Measurements from ENCODE around the gene CRTC2. TPM values are rescaled to one million over a fixed set of nuclear protein-coding genes. Genes with fewer than 3 reads are reported as not detected.

Gene CRTC2
- total and polyA plus RNA-seq, 9 of the 15 experiments (the other 6 are each of a cell fraction or from before 2014, with no cell fraction given): 2.7 to 26.4 (median 10.2) TPM

- no peak for TF ChIP-seq RNF219 (CRISPR knock-in tag; IDR thresholded peaks at IDR 0.05)
- peak; percentile 70 to 76 for TF ChIP-seq NRF1 (conservative IDR thresholded peaks at IDR 0.05 in 1 of 2, IDR thresholded peaks at IDR 0.05 in 1 of 2)
- TF ChIP-seq XRCC4 (IDR thresholded peaks at IDR 0.05; ENCODE audit: extremely low read depth, insufficient read depth, insufficient read length): no peak
- no peak for TF ChIP-seq ZEB2 (IDR thresholded peaks at IDR 0.05)
- peak; percentile 83 for TF ChIP-seq CREB3 (tag; conservative IDR thresholded peaks at IDR 0.05; ENCODE audit: low read depth)
- TF ChIP-seq SMAD1 (IDR thresholded peaks at IDR 0.05; ENCODE audit: low read depth, low read length, partially characterized antibody): peak; percentile 97
- peak; percentile 58; the same call in 1 of the 2 replicates for TF ChIP-seq CTBP1 (IDR thresholded peaks at IDR 0.05; ENCODE audit: borderline replicate concordance)
- no peak for TF ChIP-seq PCBP1 (IDR thresholded peaks at IDR 0.05; ENCODE audit: low read depth, low read length, poor library complexity, severe bottlenecking)
- TF ChIP-seq ZNF431 (CRISPR knock-in tag; IDR thresholded peaks at IDR 0.05): no peak; the same call in 1 of the 2 replicates
- TF ChIP-seq KLF6 (CRISPR knock-in tag; IDR thresholded peaks at IDR 0.05; ENCODE audit: borderline replicate concordance): peak; percentile 44; the same call in 1 of the 2 replicates
- TF ChIP-seq HDAC8 (tag; IDR thresholded peaks at IDR 0.05): no peak
- 0 out of 2 replicates have a peak, but pooled peaks have one; percentile 27 for TF ChIP-seq ZNF76 (CRISPR knock-in tag; IDR thresholded peaks at IDR 0.05; ENCODE audit: borderline replicate concordance)
- no peak for TF ChIP-seq ZKSCAN3 (CRISPR knock-in tag; IDR thresholded peaks at IDR 0.05)
- TF ChIP-seq MIER1 (IDR thresholded peaks at IDR 0.05; ENCODE audit: low read depth): no peak
- TF ChIP-seq ATF7 (IDR thresholded peaks at IDR 0.05): peak; percentile 96
- no peak for TF ChIP-seq CHD4 (IDR thresholded peaks at IDR 0.05; ENCODE audit: insufficient read depth, insufficient replicate concordance, low read depth, low read length, poor library complexity, severe bottlenecking)
- TF ChIP-seq HOXB6 (CRISPR knock-in tag; IDR thresholded peaks at IDR 0.05; ENCODE audit: borderline replicate concordance): 0 out of 2 replicates have a peak, but pooled peaks have one; percentile 60
- peak; percentile 94; the same call in 1 of the 2 replicates for TF ChIP-seq MBD2 (IDR thresholded peaks at IDR 0.05; ENCODE audit: borderline replicate concordance, low read depth)
- peak; percentile 25 to 26; a peak in 1 of 4 replicates for TF ChIP-seq RAD21 (CRISPR knock-in tag; conservative IDR thresholded peaks at IDR 0.05 in 1 of 2, IDR thresholded peaks at IDR 0.05 in 1 of 2)
- TF ChIP-seq ERF (CRISPR knock-in tag; IDR thresholded peaks at IDR 0.05): 0 out of 2 replicates have a peak, but pooled peaks have one; percentile 32
- TF ChIP-seq KAT8 (IDR thresholded peaks at IDR 0.05; ENCODE audit: low read depth): 0 out of 2 replicates have a peak, but pooled peaks have one; percentile 42
- TF ChIP-seq ZNF232 (CRISPR knock-in tag; IDR thresholded peaks at IDR 0.05): no peak
- TF ChIP-seq SAFB2 (IDR thresholded peaks at IDR 0.05; ENCODE audit: borderline replicate concordance, low read depth, low read length, severe bottlenecking): no peak
- TF ChIP-seq RBM17 (IDR thresholded peaks at IDR 0.05; ENCODE audit: borderline replicate concordance, low read depth, low read length): no peak
- TF ChIP-seq KLF16 (IDR thresholded peaks at IDR 0.05): no peak
- no peak for TF ChIP-seq FOXK1 (CRISPR knock-in tag; IDR thresholded peaks at IDR 0.05; ENCODE audit: borderline replicate concordance)
Observed at GRCh38 chr1:153990468-153991150, 32.2 kb upstream of the CRTC2 start, which contains the start of gene RPS27 (continued).

Measured in K562 (cell line).